GM18951 (cell line): ENCODE measurements around the gene MRI1.

ENCODE experiments used
- POLR2A ChIP-seq: IDR thresholded peaks from 4 replicates; pipeline ENCODE4 v1.6.1; 2011; ENCODE audit warnings: mild to moderate bottlenecking; ENCODE audit not compliant: insufficient read length, insufficient read depth; ENCODE audit errors: extremely low read depth
- in situ Hi-C: fragments of 300-500 bp; cut with MboI; formaldehyde crosslinking; loops from one replicate; pipeline ENCODE4 v1.12.0; 2022; ENCODE audit warnings: low sequenced_read_pairs, mixed read lengths, inconsistent platforms; ENCODE audit not compliant: unreplicated experiment

Gene MRI1

GRCh38 chr19:13794398-13794756 lies 30.1 kb downstream of the MRI1 start:
- in situ Hi-C loops, result no loop called here
- no peak for TF ChIP-seq POLR2A

- in situ Hi-C loops, result no loop called here
- peak; percentile 39 for TF ChIP-seq POLR2A
Observed at GRCh38 chr19:13794757-13795589, 30.7 kb downstream of the MRI1 start, which contains the start of gene ZSWIM4. Gene ZSWIM4, plus strand, starts transcription at chr19:13795443. Its CDS starts 206 bp downstream, at chr19:13795649.

GRCh38 chr19:13795595-13796300 lies 31.4 kb downstream of the MRI1 start:
- TF ChIP-seq POLR2A, result peak; percentile 27
- in situ Hi-C loops, result no loop called here

- peak; percentile 26 for TF ChIP-seq POLR2A
- in situ Hi-C loops, result no loop called here
Observed at GRCh38 chr19:13796301-13797057, 32.2 kb downstream of the MRI1 start.

- in situ Hi-C loops, result no loop called here
- TF ChIP-seq POLR2A, result no peak
Observed at GRCh38 chr19:13797058-13797440, 32.7 kb downstream of the MRI1 start.

GRCh38 chr19:13797870-13798269 lies 33.5 kb downstream of the MRI1 start:
- TF ChIP-seq POLR2A, result no peak
- in situ Hi-C loops, result no loop called here

GRCh38 chr19:13799669-13800068 lies 35.3 kb downstream of the MRI1 start:
- in situ Hi-C loops, result no loop called here
- no peak for TF ChIP-seq POLR2A

- in situ Hi-C loops, result no loop called here
- TF ChIP-seq POLR2A, result no peak
Observed at GRCh38 chr19:13803038-13803437, 38.7 kb downstream of the MRI1 start.

GRCh38 chr19:13804830-13805683 lies 40.7 kb downstream of the MRI1 start:
- in situ Hi-C loops, result no loop called here
- TF ChIP-seq POLR2A, result no peak

- in situ Hi-C loops, result no loop called here
- TF ChIP-seq POLR2A, result no peak
Observed at GRCh38 chr19:13806728-13807127, 42.4 kb downstream of the MRI1 start.

- in situ Hi-C loops, result no loop called here
- no peak for TF ChIP-seq POLR2A
Observed at GRCh38 chr19:13807421-13808021, 43.2 kb downstream of the MRI1 start.

GRCh38 chr19:13808856-13809255 lies 44.5 kb downstream of the MRI1 start:
- in situ Hi-C loops, result no loop called here
- TF ChIP-seq POLR2A, result no peak
